Heart right ventricle (tissue), 16 donors: ENCODE data around the gene COG2. TPM values are rescaled to one million over a fixed set of nuclear protein-coding genes. Genes with fewer than 3 reads are reported as not detected.
A peak's percentile ranks its signal among the peaks of the same experiment; 100 is the strongest.

Experiments
- ATAC-seq, 8 donors: fragments of 200-7000 bp; cut with Tn5 transposase; one replicate each; pipeline ENCODE4 v1.9.1; 2020; ENCODE audit warnings: mild to moderate bottlenecking in 8 of 8, moderate library complexity in 8 of 8, moderate number of reproducible peaks in 1 of 8
- DNase-seq, 2 donors: peaks; one replicate each; pipeline ENCODE4 v3.0.0-alpha.2; 2020
- H3K27ac ChIP-seq, 10 donors: fragments of 200-600 bp; sonication (generic) in 2 of 10; one replicate each; pipeline versions ENCODE4 v1.5.0 to v1.8.0; 2020 to 2022; ENCODE audit warnings: mild to moderate bottlenecking in 3 of 10
- H3K27me3 ChIP-seq, 7 donors: fragments of 200-600 bp; one replicate each; pipeline ENCODE4 v1.8.0; 2021 to 2022; ENCODE audit warnings: mild to moderate bottlenecking in 2 of 7
- H3K36me3 ChIP-seq, 9 donors: fragments of 200-600 bp; sonication (generic) in 1 of 9; one replicate each; pipeline versions ENCODE4 v1.5.0 to v1.8.0; 2020 to 2022; ENCODE audit warnings: mild to moderate bottlenecking in 2 of 9
- H3K4me1 ChIP-seq, 9 donors: fragments of 200-600 bp; sonication (generic) in 1 of 9; one replicate each; pipeline versions ENCODE4 v1.5.0 to v1.8.0; 2020 to 2022; ENCODE audit warnings: mild to moderate bottlenecking in 4 of 9
- H3K4me3 ChIP-seq, 10 donors: fragments of 200-600 bp; sonication (generic) in 2 of 10; one replicate each; pipeline versions ENCODE4 v1.5.0 to v1.8.0; 2020 to 2022; ENCODE audit warnings: mild to moderate bottlenecking in 7 of 10, moderate library complexity in 2 of 10
- H3K9me3 ChIP-seq, 11 donors: fragments of 200-600 bp in 10 of 11; sonication (generic) in 2 of 11; one replicate each; pipeline versions ENCODE4 v1.5.0 to v1.8.0; 2013 to 2022; ENCODE audit warnings: mild to moderate bottlenecking in 2 of 11, control low read depth in 1 of 11, moderate library complexity in 1 of 11
- CTCF ChIP-seq, 9 donors: fragments of 200-600 bp; sonication (generic) in 2 of 9; IDR thresholded peaks; one replicate each; pipeline versions ENCODE4 v1.5.0 to v1.8.0; 2021 to 2022; ENCODE audit warnings: antibody characterized with exemption in 9 of 9, mild to moderate bottlenecking in 5 of 9, moderate library complexity in 1 of 9
- WGBS, 2 donors: extraction: QIAGEN DNeasy Blood & Tissue Kit; methylation state at CpG; one replicate each; pipeline ENCODE4 v1.1.7; 2013; ENCODE audit warnings: inconsistent platforms in 1 of 2; 5-methylcytosine and 5-hydroxymethylcytosine counted together
- intact Hi-C, 10 donors: fragments of 100-400 bp; cut with DNase I; formaldehyde crosslinking; loops; one replicate each; pipeline versions ENCODE4 v1.11.1 to v1.14.2; 2022
- polyA plus RNA-seq, 2 donors: library from polyadenylated mRNA; stranded (reverse); fragments of 200-250 nt; gene quantifications; one replicate each; pipeline ENCODE4 v1.2.3, GENCODE V29; 2013
- total RNA-seq, 10 donors: library from RNA; stranded (reverse); fragmentation: NEBNext Ultra II Directional in 3 of 10; extraction: Animal tissue kit (Norgen Biotek cat#: 25700) in 3 of 10; gene quantifications; one replicate each; pipeline versions ENCODE4 v1.2.1 to v1.2.4, GENCODE V29; 2021 to 2023
- donor health status: Arrhythmogenic right ventricular cardiomyopathy.
- donor health status: ischemic (EF 13 %, LVEDD 7.1; RV severe dilation, severe dysfunction).
- donor health status: healthy with polysubstance abuse.
- donor health status: DM: no; HTN: yes; CAD: no.
- donor health status: DM: no; HTN: no; CAD: no.
- donor health status: ischemic (EF 25% LVEDD 6.9; RV normal size, moderate dysfunction).
- donor health status: ischemic (EF 25% LVEDD 5.7; RV mildly dilated, moderate dysfunction).
- donor health status: healthy.
- donor health status: DM: yes; HTN: yes; CAD: no.
- donor health status: Ischemic cardiomyopathy.
- donor health status: ischemic (EF 35%, LVEDD 5.7; RV mildly dilated, moderate dysfunction).
- donor health status: nonischemic (EF 11% LVEDD 7.7; RV severe dilation, severe dysfunction).
- donor health status: DM: yes; HTN: yes; CAD: no.
- donor health status: PGD.
- donor health status: ischemic (EF 29% LVEDD 5.4; RV normal size, mild dysfunction).
- donor health status: nonischemic (EF 23%, LVEDD 6.1; RV moderate dilation, normal function).

The COG2 gene
- total and polyA plus RNA-seq, 12 donors: 7.5 to 36.5 (median 24.6) TPM

DNA sequence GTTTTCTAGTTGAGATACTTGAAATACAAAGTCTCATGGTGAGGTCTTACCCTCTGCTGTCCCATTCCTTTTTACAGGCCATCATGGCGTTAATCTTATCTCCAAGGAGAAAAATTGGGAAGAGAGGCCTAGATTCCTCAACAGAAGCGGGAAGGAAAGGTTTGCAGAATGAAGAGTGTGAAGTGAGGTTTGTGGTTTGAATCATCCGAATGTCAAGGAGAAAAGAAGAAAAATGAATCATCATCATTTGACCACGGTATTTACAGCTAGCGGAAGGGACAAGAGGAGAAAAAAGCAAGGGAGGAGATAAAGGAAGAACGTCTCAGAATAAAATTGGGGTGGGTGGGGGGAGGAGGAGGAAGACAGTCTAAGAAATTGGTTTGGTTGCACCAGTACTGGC is 935 bp upstream of the COG2 start:
- 73 to 82% methylated on average over 6 of the region's 6 CpGs for WGBS, 2 donors
- Histone ChIP-seq H3K27ac (no peak overlapping the region), H3K4me3 (no peak overlapping the region), H3K36me3 (peaks cover 0 to 7% (median 0%) of the 10 kb centered on the region in 9 donors), H3K9me3 (no peaks in the 10 kb centered on the region), H3K27me3 (peaks cover 0 to 19% (median 3%) of the 10 kb centered on the region in 7 donors), H3K4me1 (peaks cover 9 to 45% (median 29%) of the 10 kb centered on the region in 9 donors)
- no peak for DNase-seq
- ATAC-seq: no peak
- intact Hi-C loops: loop anchor here in 3 of 10 donors (5.0 kb wide), 1 partner anchor 131 kb away; no protein-coding TSS in a partner anchor
- no peak for TF ChIP-seq CTCF (IDR thresholded peaks at IDR 0.05)

DNA sequence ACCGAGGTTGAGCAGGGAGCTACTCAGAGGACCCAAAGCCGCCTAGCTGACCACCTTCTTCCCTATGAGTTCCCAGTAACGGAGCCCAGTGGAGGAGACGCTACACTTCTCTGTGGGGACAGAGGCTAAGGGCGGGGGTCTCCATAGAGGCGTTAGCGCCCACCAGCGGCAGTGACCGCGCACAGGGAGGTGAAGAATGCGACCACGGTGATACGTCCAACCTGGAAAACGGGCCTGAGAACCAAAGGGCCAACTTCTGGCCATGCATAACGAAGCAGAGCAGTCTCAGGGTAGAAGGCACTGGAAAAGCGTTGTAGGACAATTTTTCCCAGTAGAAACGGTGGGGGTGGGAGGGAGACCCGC is 400 bp upstream of the COG2 start:
- TF ChIP-seq CTCF (IDR thresholded peaks at IDR 0.05): no peak
- Histone ChIP-seq H3K4me3 (peak overlapping the region in 8 of 10 donors; percentile 44 to 93 (median 82)), H3K9me3 (no peaks in the 10 kb centered on the region), H3K27ac (peak overlapping the region in 3 of 10 donors; percentile 56 to 91 (median 83)), H3K4me1 (peaks cover 9 to 46% (median 30%) of the 10 kb centered on the region in 9 donors), H3K36me3 (peaks cover 0 to 10% (median 0%) of the 10 kb centered on the region in 9 donors), H3K27me3 (peaks cover 0 to 14% (median 3%) of the 10 kb centered on the region in 7 donors)
- intact Hi-C loops: loop anchor here in 5 of 10 donors (1.0 to 5.0 kb wide), 3 partner anchors 130 to 131 kb away; no protein-coding TSS in a partner anchor
- 10 to 16% methylated on average over 18 of the region's 18 CpGs for WGBS, 2 donors
- ATAC-seq (peak in 1 of 8 donors; percentile 2), DNase-seq (no peak)

GRCh38 chr1:230643908-230644307 is 1.6 kb downstream of the COG2 start:
- ATAC-seq (no peak), DNase-seq (no peak)
- no peaks in the 10 kb centered on the region for H3K9me3 ChIP-seq
- no peak overlapping the region for H3K27ac ChIP-seq
- peak overlapping the region in 5 of 10 donors; percentile 71 to 92 (median 79) for H3K4me3 ChIP-seq
- H3K4me1 ChIP-seq: peaks cover 9 to 64% (median 48%) of the 10 kb centered on the region in 9 donors
- H3K36me3 ChIP-seq: peaks cover 0 to 12% (median 0%) of the 10 kb centered on the region in 9 donors
- intact Hi-C loops: loop anchor here in 4 of 10 donors (2.0 to 5.0 kb wide), 2 partner anchors 128 to 129 kb away; no protein-coding TSS in a partner anchor
- H3K27me3 ChIP-seq: peaks cover 0 to 3% (median 0%) of the 10 kb centered on the region in 7 donors
- 29 to 36% methylated on average over 4 of the region's 4 CpGs for WGBS, 2 donors
- TF ChIP-seq CTCF (IDR thresholded peaks at IDR 0.05): no peak

DNA sequence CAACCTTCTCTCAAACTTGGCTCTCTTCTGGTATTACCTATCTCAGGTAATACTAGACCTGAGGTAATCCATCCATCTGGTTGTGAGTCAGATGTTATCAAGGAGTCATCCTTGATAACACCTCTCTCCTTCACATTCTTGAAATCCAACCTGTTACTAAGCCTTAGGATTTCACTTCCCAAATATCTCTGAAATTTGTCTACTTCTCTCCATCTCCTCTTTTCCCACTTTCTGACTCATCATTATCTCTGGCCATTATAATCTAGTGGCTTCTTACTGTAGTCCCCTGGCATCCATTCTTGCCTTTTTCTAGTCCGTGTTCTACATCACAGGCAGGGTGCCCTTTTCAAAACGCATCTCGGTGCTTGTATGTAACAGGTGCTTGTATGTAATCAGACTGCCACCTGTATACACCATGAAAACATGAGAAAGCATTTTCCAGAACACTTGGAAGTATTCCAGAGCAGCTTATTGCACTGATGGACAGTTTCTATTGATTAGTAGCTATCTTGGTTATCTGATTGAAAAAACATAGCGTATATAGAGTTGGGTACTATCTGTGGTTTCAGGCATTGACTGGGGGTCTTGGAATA is 4.5 kb downstream of the COG2 start:
- ATAC-seq (no peak), DNase-seq (no peak)
- Histone ChIP-seq H3K4me1 (peaks cover 9 to 56% (median 44%) of the 10 kb centered on the region in 9 donors), H3K27ac (no peak overlapping the region), H3K27me3 (no peaks in the 10 kb centered on the region), H3K4me3 (no peak overlapping the region), H3K9me3 (peaks cover 0 to 7% (median 0%) of the 10 kb centered on the region in 11 donors), H3K36me3 (peaks cover 0 to 12% (median 0%) of the 10 kb centered on the region in 9 donors)
- 91 to 94% methylated on average over 4 of the region's 4 CpGs for WGBS, 2 donors
- no peak for TF ChIP-seq CTCF (IDR thresholded peaks at IDR 0.05)
- intact Hi-C loops: no loop called here
